HEK293T (cell line): ENCODE measurements around the gene CYP2C19.

ENCODE experiments used
- CTCF ChIA-PET: fragments of 350-600 bp; formaldehyde crosslinking; extraction: SDS; loops from one replicate; lab custom pipeline; 2021; ENCODE audit warnings: antibody characterized with exemption, inconsistent platforms; lab: Yijun Ruan, JAX
- POLR2A ChIA-PET: fragments of 350-600 bp; formaldehyde crosslinking; extraction: SDS; loops from one replicate; lab custom pipeline; 2020; ENCODE audit warnings: antibody characterized with exemption, inconsistent platforms; lab: Yijun Ruan, JAX
- DNase-seq: peaks from one replicate; pipeline ENCODE4 v3.0.0; 2012; ENCODE audit warnings: mixed read lengths; ENCODE audit errors: extremely low spot score
- ARNT ChIP-seq: fragments of 450-650 bp; IDR thresholded peaks from 2 replicates; pipeline ENCODE4 v1.6.1; 2017; ENCODE audit warnings: mild to moderate bottlenecking
- BHLHE40 ChIP-seq: fragments of 450-650 bp; IDR thresholded peaks from 2 replicates; pipeline ENCODE4 v1.6.1; 2016; ENCODE audit warnings: mild to moderate bottlenecking, moderate library complexity, borderline replicate concordance
- CTBP1 ChIP-seq: fragments of 450-650 bp; IDR thresholded peaks from 2 replicates; pipeline ENCODE4 v1.6.1; 2016; ENCODE audit warnings: borderline replicate concordance
- ELF4 ChIP-seq: fragments of 450-650 bp; IDR thresholded peaks from 2 replicates; pipeline ENCODE4 v1.6.1; 2017; ENCODE audit warnings: antibody characterized with exemption
- FOXK2 ChIP-seq: fragments of 450-650 bp; IDR thresholded peaks from 2 replicates; pipeline ENCODE4 v1.6.1; 2016; ENCODE audit warnings: mild to moderate bottlenecking
- FOXM1 ChIP-seq: fragments of 450-650 bp; IDR thresholded peaks from 2 replicates; pipeline ENCODE4 v1.6.1; 2017; ENCODE audit warnings: mild to moderate bottlenecking, borderline replicate concordance
- HDGF ChIP-seq: fragments of 450-650 bp; IDR thresholded peaks from 2 replicates; pipeline ENCODE4 v1.6.1; 2017; ENCODE audit warnings: antibody characterized with exemption, borderline replicate concordance
- NFRKB ChIP-seq: fragments of 450-650 bp; IDR thresholded peaks from 2 replicates; pipeline ENCODE4 v1.6.1; 2016; ENCODE audit warnings: mild to moderate bottlenecking, moderate library complexity
- SP1 ChIP-seq: fragments of 450-650 bp; IDR thresholded peaks from 2 replicates; pipeline ENCODE4 v1.6.1; 2017
- TARDBP ChIP-seq: fragments of 450-650 bp; IDR thresholded peaks from 2 replicates; pipeline ENCODE4 v1.6.1; 2016
- ZNF384 ChIP-seq: fragments of 450-650 bp; IDR thresholded peaks from 2 replicates; pipeline ENCODE4 v1.6.1; 2016

The CYP2C19 gene

DNA sequence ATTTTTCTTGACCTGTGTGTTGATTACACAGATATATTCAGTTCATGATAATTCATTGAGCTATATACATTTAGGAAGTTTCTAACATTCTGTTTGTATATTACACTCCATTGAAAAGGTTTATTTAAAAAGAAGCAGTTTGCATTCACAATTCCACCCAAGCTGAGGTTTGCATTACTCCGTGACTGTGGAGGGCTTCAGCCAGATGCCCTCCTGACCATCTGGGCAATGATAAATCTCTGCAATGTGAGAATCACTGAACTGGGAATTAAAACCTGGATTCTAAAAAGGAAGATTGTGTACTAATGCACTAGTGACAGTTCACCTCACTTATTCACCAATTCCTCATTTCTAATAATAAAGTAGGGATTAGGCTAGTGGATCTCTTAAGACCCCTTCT lies 139.6 kb downstream of the CYP2C19 start:
- ChIA-PET CTCF (no interaction called here), POLR2A (no interaction called here)
- TF ChIP-seq ZNF384, result no peak
- TF ChIP-seq BHLHE40, result no peak
- no peak for TF ChIP-seq HDGF
- no peak for TF ChIP-seq FOXK2
- no peak for TF ChIP-seq ARNT
- no peak for TF ChIP-seq SP1
- TF ChIP-seq TARDBP, result no peak

DNA sequence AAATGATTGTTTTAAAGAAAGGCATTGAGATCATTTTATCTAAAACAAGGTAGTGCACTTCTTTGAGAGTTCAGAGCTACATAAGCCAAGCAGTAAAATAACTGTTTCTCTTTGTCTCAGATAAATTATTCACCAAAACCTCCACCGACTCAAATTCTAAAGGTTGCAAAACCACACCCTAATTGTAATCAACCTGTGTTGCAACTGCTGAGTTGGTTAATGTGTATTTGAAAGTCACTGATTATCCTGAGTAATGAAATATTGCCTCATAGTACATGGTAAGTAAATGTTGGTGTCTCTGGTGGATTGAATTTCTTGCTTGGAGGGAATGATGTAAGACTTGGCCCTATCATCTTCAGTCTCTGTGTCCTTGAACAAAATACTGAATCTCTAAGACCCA lies 140.1 kb downstream of the CYP2C19 start:
- POLR2A ChIA-PET, result no interaction called here

More for the DNA sequence above, 139.6 kb downstream of the CYP2C19 start:
- no peak for DNase-seq

More for the DNA sequence above, 140.1 kb downstream of the CYP2C19 start:
- CTCF ChIA-PET, result no interaction called here
- no peak for TF ChIP-seq SP1
- no peak for TF ChIP-seq FOXK2
- no peak for TF ChIP-seq BHLHE40
- TF ChIP-seq FOXM1, result no peak
- no peak for TF ChIP-seq ELF4
- TF ChIP-seq HDGF, result no peak
- TF ChIP-seq NFRKB, result no peak
- no peak for TF ChIP-seq ZNF384
- TF ChIP-seq CTBP1, result no peak
- no peak for TF ChIP-seq TARDBP
- no peak for DNase-seq
